Gastrocnemius medialis (tissue), 4 donors: ENCODE data around the gene GALNT4. TPM values are rescaled to one million over a fixed set of nuclear protein-coding genes. Genes with fewer than 3 reads are reported as not detected.

ENCODE experiments used
- ATAC-seq, 2 donors: fragments of 150-250 bp; one replicate each; pipeline ENCODE4 v1.9.1; 2016
- DNase-seq, 2 donors: peaks; one replicate each; pipeline ENCODE4 v3.0.0-alpha.2; 2019
- H3K27ac ChIP-seq, 4 donors: fragments of 200-600 bp; sonication (generic); 1 replicate in 1 of 4; 2 replicates in 3 of 4; pipeline ENCODE4 v1.5.1; 2016 to 2018; ENCODE audit warnings: mild to moderate bottlenecking in 2 of 4, moderate library complexity in 1 of 4
- H3K27me3 ChIP-seq, 3 donors: fragments of 200-600 bp; sonication (generic) in 2 of 3; 1 replicate in 1 of 3; 2 replicates in 2 of 3; pipeline versions ENCODE4 v1.5.1 to v1.6.0; 2016 to 2019; ENCODE audit warnings: mild to moderate bottlenecking in 1 of 3, moderate library complexity in 1 of 3
- H3K36me3 ChIP-seq, 2 donors: fragments of 200-600 bp; sonication (generic) in 1 of 2; one replicate each; pipeline ENCODE4 v1.5.1; 2017 to 2018
- H3K4me1 ChIP-seq, 2 donors: fragments of 200-600 bp; sonication (generic) in 1 of 2; one replicate each; pipeline ENCODE4 v1.5.1; 2016 to 2017; ENCODE audit warnings: mild to moderate bottlenecking in 2 of 2
- H3K4me3 ChIP-seq, 4 donors: fragments of 200-600 bp; sonication (generic) in 3 of 4; 1 replicate in 1 of 4; 2 replicates in 3 of 4; pipeline ENCODE4 v1.5.1; 2016 to 2019; ENCODE audit warnings: mild to moderate bottlenecking in 2 of 4
- H3K9me3 ChIP-seq, 3 donors: fragments of 200-600 bp; sonication (generic) in 2 of 3; 1 replicate in 1 of 3; 2 replicates in 2 of 3; pipeline ENCODE4 v1.5.1; 2016 to 2019
- POLR2A ChIP-seq, 2 donors: fragments of 450-650 bp; IDR thresholded peaks; one replicate each; pipeline ENCODE4 v1.6.1; 2017; ENCODE audit warnings: antibody characterized with exemption in 2 of 2, mild to moderate bottlenecking in 2 of 2, moderate library complexity in 2 of 2
- in situ Hi-C, 4 donors: fragments of 200-750 bp; cut with MboI; loops; one replicate each; pipeline versions ENCODE4 v1.15.0 to v1.8.0; 2017; ENCODE audit warnings: low sequenced_read_pairs in 4 of 4
- intact Hi-C: fragments of 100-400 bp; cut with DNase I; formaldehyde crosslinking; loops from one replicate; pipeline ENCODE4 v1.15.1; 2023; ENCODE audit warnings: low total_unique reads
- total RNA-seq, 4 donors: library from RNA; depleted of rRNA; stranded (reverse); fragments of >200 nt; gene quantifications; one replicate each; pipeline versions ENCODE4 v1.1.0 to v1.2.3, GENCODE V29; 2016
- TF ChIP-seq, protein P1 (sequence below), 5 experiments: fragments of 450-650 bp in 3 of 5; fragments of 200-600 bp in 2 of 5; sonication (generic) in 2 of 5; IDR thresholded peaks in 4 of 5; conservative IDR thresholded peaks in 1 of 5; 1 replicate in 4 of 5; 2 replicates in 1 of 5; pipeline ENCODE4 v1.5.1; 2016 to 2019; ENCODE audit warnings: antibody characterized with exemption in 5 of 5, mild to moderate bottlenecking in 3 of 5, moderate library complexity in 3 of 5

Gene GALNT4
- total RNA-seq, 4 donors from 2014 or later: 1.2 to 2.2 (median 1.7) TPM

- in situ Hi-C loops: loop anchor here in 2 of 4 donors (10.0 to 25.0 kb wide), 2 partner anchors 49 to 1364 kb away; partner anchors contain the start of genes GALNT4 (in 1 of the 2) and POC1B (in 1 of the 2)
- intact Hi-C loops: no loop called here
- Histone ChIP-seq H3K36me3 (no peaks in the 10 kb centered on the region), H3K9me3 (no peaks in the 10 kb centered on the region), H3K4me3 (no peak overlapping the region), H3K4me1 (no peaks in the 10 kb centered on the region), H3K27me3 (no peaks in the 10 kb centered on the region), H3K27ac (no peak overlapping the region)
- ATAC-seq: no peak
- TF ChIP-seq, protein P1, sequence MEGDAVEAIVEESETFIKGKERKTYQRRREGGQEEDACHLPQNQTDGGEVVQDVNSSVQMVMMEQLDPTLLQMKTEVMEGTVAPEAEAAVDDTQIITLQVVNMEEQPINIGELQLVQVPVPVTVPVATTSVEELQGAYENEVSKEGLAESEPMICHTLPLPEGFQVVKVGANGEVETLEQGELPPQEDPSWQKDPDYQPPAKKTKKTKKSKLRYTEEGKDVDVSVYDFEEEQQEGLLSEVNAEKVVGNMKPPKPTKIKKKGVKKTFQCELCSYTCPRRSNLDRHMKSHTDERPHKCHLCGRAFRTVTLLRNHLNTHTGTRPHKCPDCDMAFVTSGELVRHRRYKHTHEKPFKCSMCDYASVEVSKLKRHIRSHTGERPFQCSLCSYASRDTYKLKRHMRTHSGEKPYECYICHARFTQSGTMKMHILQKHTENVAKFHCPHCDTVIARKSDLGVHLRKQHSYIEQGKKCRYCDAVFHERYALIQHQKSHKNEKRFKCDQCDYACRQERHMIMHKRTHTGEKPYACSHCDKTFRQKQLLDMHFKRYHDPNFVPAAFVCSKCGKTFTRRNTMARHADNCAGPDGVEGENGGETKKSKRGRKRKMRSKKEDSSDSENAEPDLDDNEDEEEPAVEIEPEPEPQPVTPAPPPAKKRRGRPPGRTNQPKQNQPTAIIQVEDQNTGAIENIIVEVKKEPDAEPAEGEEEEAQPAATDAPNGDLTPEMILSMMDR (IDR thresholded peaks at IDR 0.05 in 4 of 5, conservative IDR thresholded peaks at IDR 0.05 in 1 of 5): no peak
- no peak for TF ChIP-seq POLR2A (IDR thresholded peaks at IDR 0.05)
- no peak for DNase-seq
Observed at GRCh38 chr12:89476232-89476631, 48.4 kb downstream of the GALNT4 start.

- no peak overlapping the region for H3K4me3 ChIP-seq
- no peaks in the 10 kb centered on the region for H3K36me3 ChIP-seq
- H3K9me3 ChIP-seq: no peaks in the 10 kb centered on the region
- ATAC-seq (no peak), DNase-seq (no peak)
- H3K27me3 ChIP-seq: no peaks in the 10 kb centered on the region
- TF ChIP-seq POLR2A (IDR thresholded peaks at IDR 0.05): no peak
- TF ChIP-seq, protein P1 (IDR thresholded peaks at IDR 0.05 in 4 of 5, conservative IDR thresholded peaks at IDR 0.05 in 1 of 5): no peak
- no peaks in the 10 kb centered on the region for H3K4me1 ChIP-seq
- intact Hi-C loops (no loop called here), in situ Hi-C loops (loop anchor here in 2 of 4 donors (10.0 to 25.0 kb wide), 2 partner anchors 49 to 1363 kb away; partner anchors contain the start of genes GALNT4 (in 1 of the 2) and POC1B (in 1 of the 2))
- H3K27ac ChIP-seq: no peak overlapping the region
Observed at GRCh38 chr12:89475203-89475990, 49.2 kb downstream of the GALNT4 start.

DNA sequence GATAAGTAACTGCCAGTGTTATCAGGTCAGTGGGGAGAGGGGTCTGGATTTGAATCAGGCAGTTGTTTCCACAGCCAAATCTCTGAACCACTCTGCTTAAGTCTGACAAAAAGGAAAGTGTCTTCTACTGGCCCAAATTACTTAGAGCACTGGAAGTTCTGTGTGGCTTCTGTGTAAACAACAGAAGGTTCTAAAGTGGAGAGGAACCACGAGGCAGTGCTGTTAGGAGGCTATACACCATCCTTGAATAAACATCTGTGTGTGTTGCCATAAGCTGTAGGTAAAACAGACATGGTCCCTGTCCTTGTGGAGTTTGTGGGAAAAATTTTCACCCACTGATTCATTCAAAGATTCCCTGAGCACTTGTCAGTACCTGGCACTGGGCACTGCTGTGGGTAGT lies 50.0 kb downstream of the GALNT4 start:
- H3K9me3 ChIP-seq: no peaks in the 10 kb centered on the region
- in situ Hi-C loops (loop anchor here (5.0 to 25.0 kb wide), 4 partner anchors 50 to 1362 kb away; partner anchors contain the start of genes POC1B (in 2 of the 4) and GALNT4 (in 1 of the 4)), intact Hi-C loops (no loop called here)
- H3K4me3 ChIP-seq: no peak overlapping the region
- no peaks in the 10 kb centered on the region for H3K36me3 ChIP-seq
- H3K27me3 ChIP-seq: no peaks in the 10 kb centered on the region
- no peak for DNase-seq
- no peak overlapping the region for H3K27ac ChIP-seq
- no peak for TF ChIP-seq POLR2A (IDR thresholded peaks at IDR 0.05)
- TF ChIP-seq, protein P1 (IDR thresholded peaks at IDR 0.05 in 4 of 5, conservative IDR thresholded peaks at IDR 0.05 in 1 of 5): no peak
- ATAC-seq: no peak
- no peaks in the 10 kb centered on the region for H3K4me1 ChIP-seq

Other genes starting within 250 kb of the GALNT4 start
- 10 to 100 TPM in 3 of 4 donors, 1 to 10 TPM in 1; 4.2 to 23.8 (median 12.1) TPM for gene DUSP6, start 172.3 kb downstream of the GALNT4 start, total RNA-seq
- 1 to 10 TPM; 7.3 to 8.9 (median 7.8) TPM for gene POC1B, start 1.3 kb upstream of the GALNT4 start, total RNA-seq
- gene ATP2B1, start 184.0 kb upstream of the GALNT4 start, total RNA-seq: 10 to 100 TPM; 32.9 to 52.8 (median 47.1) TPM